ENCODE results near the gene HOXD9.

The HOXD9 gene

GRCh38 chr2:176101842-176102241 is 20.7 kb upstream of the HOXD9 start:
- H3K27ac ChIP-seq (ENCODE audit: low read depth, low read length) = no peak overlapping the region
- H3K9ac ChIP-seq (ENCODE audit: low read length) = no peak overlapping the region
- peaks cover 69 to 96% of the 10 kb centered on the region in 2 donors for H3K27me3 ChIP-seq (ENCODE audit: control insufficient read depth in 1 of 2, insufficient read depth in 2 of 2, low read length in 2 of 2)
- no peaks in the 10 kb centered on the region for H3K9me3 ChIP-seq (ENCODE audit: low read length)
- H3K36me3 ChIP-seq (ENCODE audit: insufficient read depth, low read length) = no peaks in the 10 kb centered on the region
- peaks cover 21% of the 10 kb centered on the region for H3K4me1 ChIP-seq (ENCODE audit: insufficient read depth, low read length)
- no peak overlapping the region for H3K4me3 ChIP-seq (ENCODE audit: low read depth in 1 of 2, low read length in 2 of 2)

DNA sequence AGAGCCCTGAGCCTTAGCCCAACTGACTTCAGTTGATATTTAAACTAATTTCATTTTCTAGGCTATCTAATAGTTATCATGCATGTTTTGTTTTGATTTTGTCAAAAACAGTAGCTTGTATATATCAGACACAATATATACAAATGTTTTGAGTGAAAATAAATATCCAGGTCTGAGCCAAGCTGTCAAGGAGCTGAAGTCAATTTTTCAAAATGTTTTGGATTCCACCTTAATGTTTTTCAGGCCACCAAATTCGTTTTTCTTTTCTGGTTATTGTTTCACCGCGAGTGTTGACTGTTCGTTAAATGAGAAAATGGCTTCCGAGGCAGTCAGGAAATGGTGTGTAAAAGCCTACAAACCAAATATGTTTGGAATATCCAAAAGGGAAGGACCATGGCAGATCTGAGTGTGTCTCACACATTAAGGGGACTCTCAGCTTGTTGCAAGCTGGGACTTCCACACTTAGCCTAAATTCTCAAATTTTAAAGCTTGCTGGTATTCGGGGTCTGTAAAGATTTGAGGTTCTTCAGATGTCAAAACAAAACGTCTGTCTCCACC is 20.1 kb upstream of the HOXD9 start:
- Histone ChIP-seq H3K4me1 (ENCODE audit: insufficient read depth, low read length) (peaks cover 21% of the 10 kb centered on the region), H3K27me3 (ENCODE audit: control insufficient read depth in 1 of 2, insufficient read depth in 2 of 2, low read length in 2 of 2) (peaks cover 64 to 95% of the 10 kb centered on the region in 2 donors), H3K4me3 (ENCODE audit: low read depth in 1 of 2, low read length in 2 of 2) (no peak overlapping the region), H3K27ac (ENCODE audit: low read depth, low read length) (no peak overlapping the region), H3K36me3 (ENCODE audit: insufficient read depth, low read length) (no peaks in the 10 kb centered on the region), H3K9me3 (ENCODE audit: low read length) (no peaks in the 10 kb centered on the region), H3K9ac (ENCODE audit: low read length) (no peak overlapping the region)

GRCh38 chr2:176103194-176103593 is 19.3 kb upstream of the HOXD9 start:
- H3K9ac ChIP-seq (ENCODE audit: low read length) = no peak overlapping the region
- no peaks in the 10 kb centered on the region for H3K9me3 ChIP-seq (ENCODE audit: low read length)
- H3K27me3 ChIP-seq (ENCODE audit: control insufficient read depth in 1 of 2, insufficient read depth in 2 of 2, low read length in 2 of 2) = peaks cover 56 to 87% of the 10 kb centered on the region in 2 donors
- no peak overlapping the region for H3K4me3 ChIP-seq (ENCODE audit: low read depth in 1 of 2, low read length in 2 of 2)
- no peak overlapping the region for H3K27ac ChIP-seq (ENCODE audit: low read depth, low read length)
- no peaks in the 10 kb centered on the region for H3K36me3 ChIP-seq (ENCODE audit: insufficient read depth, low read length)
- peaks cover 15% of the 10 kb centered on the region for H3K4me1 ChIP-seq (ENCODE audit: insufficient read depth, low read length)

GRCh38 chr2:176103742-176104315 is 18.7 kb upstream of the HOXD9 start:
- Histone ChIP-seq H3K27me3 (ENCODE audit: control insufficient read depth in 1 of 2, insufficient read depth in 2 of 2, low read length in 2 of 2) (peaks cover 50 to 82% of the 10 kb centered on the region in 2 donors), H3K4me3 (ENCODE audit: low read depth in 1 of 2, low read length in 2 of 2) (peak overlapping the region; percentile 41 to 65), H3K27ac (ENCODE audit: low read depth, low read length) (peak overlapping the region; percentile 71), H3K9ac (ENCODE audit: low read length) (peak overlapping the region; percentile 36), H3K9me3 (ENCODE audit: low read length) (no peaks in the 10 kb centered on the region), H3K4me1 (ENCODE audit: insufficient read depth, low read length) (peaks cover 15% of the 10 kb centered on the region), H3K36me3 (ENCODE audit: insufficient read depth, low read length) (no peaks in the 10 kb centered on the region)

GRCh38 chr2:176104316-176105077 is 18.0 kb upstream of the HOXD9 start:
- Histone ChIP-seq H3K27me3 (ENCODE audit: control insufficient read depth in 1 of 2, insufficient read depth in 2 of 2, low read length in 2 of 2) (peaks cover 50 to 83% of the 10 kb centered on the region in 2 donors), H3K36me3 (ENCODE audit: insufficient read depth, low read length) (no peaks in the 10 kb centered on the region), H3K4me1 (ENCODE audit: insufficient read depth, low read length) (peaks cover 15% of the 10 kb centered on the region), H3K27ac (ENCODE audit: low read depth, low read length) (peak overlapping the region; percentile 71), H3K9ac (ENCODE audit: low read length) (peak overlapping the region; percentile 54), H3K4me3 (ENCODE audit: low read depth in 1 of 2, low read length in 2 of 2) (peak overlapping the region; percentile 41 to 65), H3K9me3 (ENCODE audit: low read length) (no peaks in the 10 kb centered on the region)

DNA sequence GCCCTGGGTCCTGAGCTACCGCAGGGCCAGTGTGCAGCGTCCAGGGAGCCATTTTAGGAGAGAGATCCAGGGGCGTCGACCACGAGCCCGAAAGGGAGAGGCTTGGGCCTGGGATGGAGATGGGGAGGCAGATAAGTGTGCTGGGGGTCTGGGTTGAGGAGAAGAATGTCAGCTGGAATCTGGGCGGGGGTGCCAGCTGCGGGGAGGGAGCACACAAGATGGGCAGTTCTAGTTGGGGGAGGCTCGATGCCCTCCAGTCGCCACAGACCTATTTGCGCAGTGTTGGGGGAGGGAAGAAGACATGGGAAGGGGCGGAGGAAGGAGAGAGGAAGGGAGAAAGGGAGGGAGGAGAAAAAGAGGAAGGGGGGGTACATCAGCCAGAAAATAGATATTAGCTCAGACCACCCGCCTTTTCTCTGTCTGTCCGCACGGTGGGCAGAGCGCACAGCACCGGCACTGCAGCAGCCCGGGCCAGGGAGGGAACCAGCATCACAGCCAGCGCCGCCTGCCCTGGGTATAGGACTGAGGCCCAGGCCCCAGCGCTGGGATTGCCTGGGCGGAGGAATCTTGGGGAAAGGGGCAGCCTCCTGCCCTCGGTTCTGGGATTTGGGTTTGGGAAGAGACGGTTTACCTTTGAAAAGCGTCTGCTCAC is 17.3 kb upstream of the HOXD9 start:
- Histone ChIP-seq H3K4me3 (ENCODE audit: low read depth in 1 of 2, low read length in 2 of 2) (peak overlapping the region; percentile 41 to 65), H3K9ac (ENCODE audit: low read length) (peak overlapping the region; percentile 54), H3K27me3 (ENCODE audit: control insufficient read depth in 1 of 2, insufficient read depth in 2 of 2, low read length in 2 of 2) (peaks cover 47 to 83% of the 10 kb centered on the region in 2 donors), H3K4me1 (ENCODE audit: insufficient read depth, low read length) (peaks cover 15% of the 10 kb centered on the region), H3K9me3 (ENCODE audit: low read length) (no peaks in the 10 kb centered on the region), H3K27ac (ENCODE audit: low read depth, low read length) (peak overlapping the region; percentile 71), H3K36me3 (ENCODE audit: insufficient read depth, low read length) (no peaks in the 10 kb centered on the region)

- Histone ChIP-seq H3K4me3 (ENCODE audit: low read depth in 1 of 2, low read length in 2 of 2) (peak overlapping the region; percentile 33 to 65), H3K4me1 (ENCODE audit: insufficient read depth, low read length) (peaks cover 19% of the 10 kb centered on the region), H3K9me3 (ENCODE audit: low read length) (no peaks in the 10 kb centered on the region), H3K27me3 (ENCODE audit: control insufficient read depth in 1 of 2, insufficient read depth in 2 of 2, low read length in 2 of 2) (peaks cover 45 to 83% of the 10 kb centered on the region in 2 donors), H3K9ac (ENCODE audit: low read length) (peak overlapping the region; percentile 54), H3K27ac (ENCODE audit: low read depth, low read length) (peak overlapping the region; percentile 74), H3K36me3 (ENCODE audit: insufficient read depth, low read length) (no peaks in the 10 kb centered on the region)
These were observed 16.6 kb upstream of the HOXD9 start for GRCh38 chr2:176105730-176106580.

DNA sequence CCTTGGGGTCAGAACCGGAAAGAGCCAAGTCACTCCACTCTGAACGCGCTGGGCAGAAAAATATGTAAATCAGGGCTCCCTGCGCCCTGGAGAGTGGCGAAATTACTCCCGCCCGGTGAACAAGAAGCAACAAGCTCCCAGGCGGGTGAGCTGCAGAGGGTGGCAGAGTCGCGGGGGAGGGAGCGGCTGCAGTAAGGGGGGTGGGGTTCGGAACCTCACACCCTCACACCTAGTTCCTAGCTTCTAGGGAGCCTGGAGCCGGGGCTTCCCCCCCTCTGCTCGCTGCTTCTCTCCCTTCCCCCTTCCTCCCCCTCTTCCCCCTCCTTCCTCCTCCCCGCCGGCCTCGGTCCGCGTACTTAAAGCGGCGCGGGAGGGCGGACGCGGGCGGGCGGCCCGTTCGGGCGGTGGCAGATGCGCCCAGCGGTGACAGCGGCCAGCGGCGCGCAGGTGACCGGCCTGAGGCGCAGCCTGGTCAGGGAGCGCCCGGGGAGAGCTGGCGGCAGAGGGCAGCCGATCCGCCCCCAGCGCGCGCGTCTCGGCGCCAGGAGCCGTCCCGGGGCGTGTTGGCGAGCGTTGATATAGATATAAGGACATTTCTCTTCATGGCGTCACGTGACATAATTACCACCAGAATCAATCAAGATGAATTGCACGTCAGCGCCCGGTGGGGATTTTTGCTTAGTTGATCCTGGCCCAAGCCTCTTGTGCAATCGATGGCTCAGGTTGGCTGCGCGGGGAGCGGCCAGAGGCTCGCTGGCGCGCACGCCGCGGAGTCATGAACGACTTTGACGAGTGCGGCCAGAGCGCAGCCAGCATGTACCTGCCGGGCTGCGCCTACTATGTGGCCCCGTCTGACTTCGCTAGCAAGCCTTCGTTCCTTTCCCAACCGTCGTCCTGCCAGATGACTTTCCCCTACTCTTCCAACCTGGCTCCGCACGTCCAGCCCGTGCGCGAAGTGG is 15.7 kb upstream of the HOXD9 start, which contains the start of gene HOXD11:
HOXD11 (plus strand) TSS at position 700 of the 959 bp plus-strand sequence; CDS start at position 776, 76 bp downstream.
- H3K27ac ChIP-seq (ENCODE audit: low read depth, low read length) = peak within 1 kb of the TSS; percentile 74
- H3K4me1 ChIP-seq (ENCODE audit: insufficient read depth, low read length) = peaks cover 23% of the 10 kb centered on the region
- H3K4me3 ChIP-seq (ENCODE audit: low read depth in 1 of 2, low read length in 2 of 2) = peak within 1 kb of the TSS; percentile 50 to 65
- no peaks in the 10 kb centered on the region for H3K9me3 ChIP-seq (ENCODE audit: low read length)
- H3K9ac ChIP-seq (ENCODE audit: low read length) = peak within 1 kb of the TSS; percentile 54
- H3K36me3 ChIP-seq (ENCODE audit: insufficient read depth, low read length) = no peaks in the 10 kb centered on the region
- peaks cover 36 to 86% of the 10 kb centered on the region in 2 donors for H3K27me3 ChIP-seq (ENCODE audit: control insufficient read depth in 1 of 2, insufficient read depth in 2 of 2, low read length in 2 of 2)

- Histone ChIP-seq H3K27ac (ENCODE audit: low read depth, low read length) (no peak overlapping the region), H3K27me3 (ENCODE audit: control insufficient read depth in 1 of 2, insufficient read depth in 2 of 2, low read length in 2 of 2) (peaks cover 33 to 86% of the 10 kb centered on the region in 2 donors), H3K9ac (ENCODE audit: low read length) (no peak overlapping the region), H3K4me1 (ENCODE audit: insufficient read depth, low read length) (peaks cover 23% of the 10 kb centered on the region), H3K4me3 (ENCODE audit: low read depth in 1 of 2, low read length in 2 of 2) (peak overlapping the region in 1 of 2 donors; percentile 47), H3K9me3 (ENCODE audit: low read length) (no peaks in the 10 kb centered on the region), H3K36me3 (ENCODE audit: insufficient read depth, low read length) (no peaks in the 10 kb centered on the region)
These were observed 14.8 kb upstream of the HOXD9 start for GRCh38 chr2:176107731-176108181.

All from muscle layer of colon (tissue), 2 donors.